HG02981 (cell line): ENCODE measurements around the gene TMEM171.

ENCODE experiments used
- ATAC-seq: cut with Tn5 transposase; IDR thresholded peaks from one replicate; pipeline ENCODE4 v1.9.1; 2021; ENCODE audit warnings: mild to moderate bottlenecking, moderate library complexity; ENCODE audit not compliant: unreplicated experiment

The TMEM171 gene

DNA sequence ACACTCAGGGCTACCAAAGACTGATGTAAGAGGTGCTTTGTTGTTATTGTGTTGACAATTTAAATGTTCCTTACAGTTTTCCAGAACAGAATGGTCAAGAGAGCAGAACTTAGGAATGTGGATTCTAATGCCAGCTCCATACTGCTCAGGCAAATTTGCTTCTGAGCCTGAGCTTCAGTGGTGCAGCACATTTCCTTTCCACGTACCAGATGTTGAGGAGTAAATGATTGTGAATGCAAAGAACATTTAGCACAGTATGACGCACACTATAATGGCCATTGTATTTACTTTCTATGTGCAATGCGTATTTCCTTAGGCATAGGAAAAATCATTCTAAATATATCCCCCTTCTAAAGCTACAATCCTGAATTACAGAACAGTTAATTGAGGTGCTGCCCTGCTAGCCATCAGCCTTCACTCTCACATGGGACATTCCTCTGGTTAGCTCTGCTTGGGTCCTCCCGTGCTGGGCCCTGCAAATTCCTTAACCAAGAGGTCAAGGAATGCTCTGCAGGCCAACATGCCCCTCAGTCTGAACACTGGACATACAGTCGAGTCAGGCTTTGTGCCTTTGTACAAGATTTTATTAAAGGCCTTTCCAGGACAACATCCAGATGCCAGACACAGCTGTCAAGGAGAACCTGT, 31.5 kb downstream of the TMEM171 start:
- no peak for ATAC-seq

GRCh38 chr5:73152411-73153388, 32.3 kb downstream of the TMEM171 start:
- ATAC-seq, result no peak

DNA sequence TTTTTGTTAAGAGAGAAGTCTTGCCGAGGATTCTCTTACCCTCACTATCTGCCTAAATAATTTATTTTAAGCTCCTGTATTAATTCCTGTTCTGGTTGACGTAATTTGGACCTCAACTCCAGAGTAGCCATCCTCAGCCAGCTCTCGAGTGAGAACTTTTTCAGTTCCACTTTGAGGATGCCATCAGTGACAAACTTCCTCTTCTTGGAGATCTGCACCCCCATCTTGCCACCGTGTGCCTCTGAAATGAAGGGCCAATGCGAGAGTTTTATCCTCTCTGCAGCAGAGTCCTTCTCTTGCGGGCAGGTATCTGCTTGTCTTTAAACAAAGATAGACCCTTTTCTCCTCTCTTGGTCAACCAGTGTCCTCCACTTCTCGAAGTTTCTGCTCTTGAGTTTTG, 33.1 kb downstream of the TMEM171 start:
- ATAC-seq, result no peak

GRCh38 chr5:73154208-73155006, 34.0 kb downstream of the TMEM171 start:
- ATAC-seq, result no peak

DNA sequence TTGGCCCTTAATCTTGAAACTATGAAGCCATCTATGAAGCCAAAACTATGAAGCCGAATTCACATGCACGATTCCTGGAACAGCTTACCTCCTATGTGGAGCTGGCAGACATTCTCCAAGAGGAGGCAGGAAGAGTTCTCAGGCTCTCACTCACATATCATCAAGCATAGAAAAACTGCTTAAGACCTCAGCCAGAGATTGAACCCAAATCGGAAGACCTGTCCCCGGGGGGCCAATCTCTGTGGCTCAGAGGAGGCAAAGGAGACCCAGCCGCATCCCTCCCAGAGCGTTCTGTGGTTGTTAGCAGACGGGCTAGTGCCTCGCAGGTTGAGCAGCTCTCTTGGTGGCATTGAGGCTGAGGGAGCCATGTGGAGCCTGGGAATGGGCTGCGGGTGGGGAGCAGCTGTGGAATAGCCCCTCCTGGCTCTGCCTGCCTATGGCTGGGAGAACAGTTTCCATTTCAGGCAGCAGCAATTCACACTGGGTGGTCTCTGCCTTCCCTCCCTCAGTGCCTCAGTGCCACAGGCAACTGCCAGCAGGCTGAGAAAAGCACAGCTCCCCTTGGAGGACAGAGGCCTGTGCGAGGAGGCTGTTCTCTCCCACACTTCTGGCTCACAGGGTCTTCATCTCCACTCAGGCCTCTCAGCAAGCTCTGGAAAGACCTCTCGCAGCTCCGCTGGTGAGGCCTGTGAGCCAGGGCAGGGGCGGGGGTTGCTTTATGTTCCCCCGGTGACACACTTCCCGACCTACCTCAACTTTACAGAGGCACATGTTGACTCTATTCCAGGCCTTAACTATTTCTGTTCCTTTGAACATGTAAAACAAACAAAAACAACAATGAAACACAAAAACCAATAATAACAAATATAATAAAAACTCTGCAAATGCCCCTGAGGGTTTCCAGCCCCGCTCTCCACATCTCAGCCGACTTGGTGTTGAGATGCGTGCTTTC, 35.2 kb downstream of the TMEM171 start:
- ATAC-seq, result no peak

GRCh38 chr5:73157414-73158303, 37.3 kb downstream of the TMEM171 start:
- no peak for ATAC-seq

DNA sequence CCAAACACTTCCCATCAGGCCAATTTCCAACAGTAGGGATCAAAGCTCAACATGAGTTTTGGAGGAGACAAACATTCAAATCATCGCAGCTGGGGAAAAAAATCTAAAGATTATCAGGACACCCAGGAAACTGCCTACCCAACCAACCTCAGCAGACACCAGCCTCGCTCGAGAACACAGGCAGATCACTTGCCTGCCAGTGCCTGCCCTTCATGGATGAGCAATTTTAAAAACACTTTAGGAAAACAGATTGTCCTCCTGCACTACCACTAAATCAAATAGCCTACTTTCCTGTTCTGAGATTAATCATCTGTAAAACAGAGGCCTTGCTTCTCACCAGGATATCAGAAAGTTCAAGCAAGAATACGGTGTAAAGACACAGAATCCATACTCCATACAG, 37.9 kb downstream of the TMEM171 start:
- no peak for ATAC-seq

GRCh38 chr5:73160239-73160671, 39.9 kb downstream of the TMEM171 start:
- peak; percentile 91 for ATAC-seq

- no peak for ATAC-seq
Measured at GRCh38 chr5:73170522-73170921, 50.1 kb downstream of the TMEM171 start.

GRCh38 chr5:73171495-73171894, 51.1 kb downstream of the TMEM171 start:
- ATAC-seq, result no peak

DNA sequence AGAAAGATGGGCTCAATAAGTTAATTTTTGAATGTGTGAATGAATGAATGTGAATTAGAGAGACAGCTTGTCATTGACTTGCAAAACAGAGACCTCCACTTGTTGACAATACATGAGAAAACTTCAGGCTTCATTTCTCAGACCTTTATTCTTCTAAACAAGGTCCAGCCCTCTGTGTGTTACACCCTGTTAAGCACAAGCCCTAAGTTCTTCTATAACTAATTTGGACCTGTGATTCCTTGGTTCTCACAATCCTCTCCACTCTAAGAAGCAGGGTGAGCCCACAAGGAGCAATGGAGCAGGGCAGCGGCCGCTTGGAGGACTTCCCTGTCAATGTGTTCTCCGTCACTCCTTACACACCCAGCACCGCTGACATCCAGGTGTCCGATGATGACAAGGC, 52.6 kb downstream of the TMEM171 start, which contains the start of gene TMEM174:
TMEM174 (plus strand) TSS at position 243 of the 400 bp plus-strand sequence; CDS start at position 294, 51 bp downstream.
- ATAC-seq, result no peak

- no peak for ATAC-seq
Measured at GRCh38 chr5:73174100-73174815, 53.9 kb downstream of the TMEM171 start.

GRCh38 chr5:73176250-73176649, 55.9 kb downstream of the TMEM171 start:
- ATAC-seq, result no peak

GRCh38 chr5:73178265-73178664, 57.9 kb downstream of the TMEM171 start:
- no peak for ATAC-seq

DNA sequence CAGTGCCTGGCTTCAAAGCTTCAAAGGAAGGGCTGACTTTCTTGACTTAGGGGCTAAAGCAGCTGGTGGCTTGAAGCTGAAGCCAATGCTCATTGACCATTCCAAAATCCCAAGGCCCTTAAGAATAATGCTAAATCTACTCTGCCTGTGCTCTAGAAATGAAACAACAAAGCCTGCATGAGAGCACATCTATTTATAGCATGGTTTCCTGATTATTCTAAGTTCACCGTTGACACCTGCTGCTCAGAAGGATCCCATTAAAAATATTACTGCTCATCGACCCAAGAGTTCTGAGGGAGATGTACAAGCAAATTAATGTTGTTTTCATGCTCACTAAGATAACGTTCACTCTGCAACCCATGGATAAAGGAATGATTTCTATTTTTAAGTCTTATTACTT, 59.4 kb downstream of the TMEM171 start:
- no peak for ATAC-seq

DNA sequence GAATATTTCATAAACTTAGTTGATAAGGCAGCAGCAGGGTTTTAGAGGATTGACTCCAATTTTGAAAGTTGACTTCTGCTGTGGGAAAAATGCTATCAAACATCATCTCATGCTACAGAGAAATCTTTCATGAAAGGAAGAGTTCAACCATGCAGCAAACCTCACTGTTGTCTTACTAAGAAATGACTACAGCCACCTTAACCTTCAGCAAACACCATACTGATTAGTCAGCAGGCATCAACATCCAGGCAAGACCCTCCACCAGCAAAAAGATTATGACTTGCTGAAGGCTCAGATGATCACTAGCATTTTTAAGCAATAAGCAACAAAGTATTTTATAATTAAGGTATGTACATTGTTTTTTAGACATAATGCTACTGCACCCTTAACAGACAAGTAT, 60.2 kb downstream of the TMEM171 start:
- no peak for ATAC-seq
